Hematopoietic multipotent progenitor cell treated with erythropoietin and hydrocortisone succinate and interleukin-3 and kit ligand, for 17 days (in vitro differentiated cells): ENCODE measurements around the gene GALE.
A peak's percentile ranks its signal among the peaks of the same experiment; 100 is the strongest.

Experiments used
- DNase-seq: peaks from one replicate; pipeline ENCODE4 v3.0.0-alpha.2; 2015; ENCODE audit warnings: low spot score

GALE gene

DNA sequence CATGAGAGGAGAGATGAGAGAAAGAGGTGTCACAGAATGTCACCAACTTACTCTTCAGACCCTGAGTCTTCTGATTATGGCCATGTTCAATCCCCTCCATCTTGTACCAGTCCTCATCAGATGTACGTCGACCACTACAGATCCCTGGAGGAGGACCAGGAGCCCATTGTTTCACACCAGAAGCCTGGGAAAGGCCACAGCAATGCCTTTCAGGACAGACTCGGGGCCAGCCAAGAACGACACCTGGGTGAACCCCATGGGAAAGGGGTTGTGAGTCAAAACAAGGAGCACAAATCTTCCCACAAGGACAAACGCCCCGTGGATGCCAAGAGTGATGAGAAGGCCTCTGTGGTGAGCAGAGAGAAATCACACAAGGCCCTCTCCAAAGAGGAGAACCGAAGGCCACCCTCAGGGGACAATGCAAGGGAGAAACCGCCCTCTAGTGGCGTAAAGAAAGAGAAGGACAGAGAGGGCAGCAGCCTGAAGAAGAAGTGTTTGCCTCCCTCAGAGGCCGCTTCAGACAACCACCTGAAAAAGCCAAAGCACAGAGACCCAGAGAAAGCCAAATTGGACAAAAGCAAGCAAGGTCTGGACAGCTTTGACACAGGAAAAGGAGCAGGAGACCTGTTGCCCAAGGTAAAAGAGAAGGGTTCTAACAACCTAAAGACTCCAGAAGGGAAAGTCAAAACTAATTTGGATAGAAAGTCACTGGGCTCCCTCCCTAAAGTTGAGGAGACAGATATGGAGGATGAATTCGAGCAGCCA lies 49.3 kb downstream of the GALE start:
- peak; percentile 67 for DNase-seq

DNA sequence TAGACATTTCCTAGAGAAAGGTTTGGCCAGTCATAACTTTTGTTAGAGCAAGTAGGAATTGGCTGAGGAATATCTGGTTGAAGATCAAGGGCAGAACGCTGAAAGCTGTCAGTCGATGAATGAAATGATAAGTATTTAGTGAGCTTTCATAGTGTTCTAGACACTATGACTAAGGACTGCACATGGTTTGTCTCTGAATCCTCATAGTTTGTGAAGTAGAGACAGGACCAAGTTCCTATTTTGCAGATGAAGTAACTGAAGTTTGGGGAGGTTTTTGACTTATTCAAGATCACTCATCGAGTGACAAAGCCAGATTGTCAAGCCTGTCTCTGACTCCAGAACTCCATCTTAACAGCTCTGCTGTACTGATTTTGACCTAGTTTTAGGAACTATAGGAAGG lies 52.5 kb downstream of the GALE start:
- no peak for DNase-seq
